ENCODE data around the gene RNPC3. TPM values are rescaled to one million over a fixed set of nuclear protein-coding genes. Genes with fewer than 3 reads are reported as not detected.
"Not testable (repeated sequence)": the region's sequence is repeated elsewhere in the genome, so short reads cannot be mapped to it uniquely, and the experiment has no call there.

The RNPC3 gene
- total RNA-seq, 2 donors from 2014 or later: 18.8 to 19.0 TPM

DNA sequence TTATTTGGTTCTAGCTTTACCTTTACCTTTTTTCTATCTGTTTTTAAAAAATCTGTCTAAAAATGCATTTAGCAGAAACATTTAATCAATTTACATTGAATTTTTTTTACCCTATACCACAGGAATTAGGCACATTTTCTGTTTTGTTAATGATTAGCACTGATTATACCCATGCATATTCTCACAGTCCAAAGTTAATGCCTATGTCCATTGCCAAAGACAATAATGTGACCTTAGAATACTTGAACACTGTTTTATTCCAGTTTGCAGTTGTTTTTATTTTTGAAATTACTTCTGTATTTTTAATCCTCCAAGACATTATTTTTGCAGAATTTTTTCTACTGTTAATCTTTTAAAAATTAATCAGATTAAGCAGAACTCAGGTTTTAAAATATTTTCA is 34.9 kb downstream of the RNPC3 start:
- no peaks in the 10 kb centered on the region for H3K9me3 ChIP-seq
- no peaks in the 10 kb centered on the region for H3K27me3 ChIP-seq
- H3K4me3 ChIP-seq: no peak overlapping the region
- no peaks in the 10 kb centered on the region for H3K4me1 ChIP-seq
- intact Hi-C loops (cut with DNase I): no loop called here
- TF ChIP-seq, protein P1, sequence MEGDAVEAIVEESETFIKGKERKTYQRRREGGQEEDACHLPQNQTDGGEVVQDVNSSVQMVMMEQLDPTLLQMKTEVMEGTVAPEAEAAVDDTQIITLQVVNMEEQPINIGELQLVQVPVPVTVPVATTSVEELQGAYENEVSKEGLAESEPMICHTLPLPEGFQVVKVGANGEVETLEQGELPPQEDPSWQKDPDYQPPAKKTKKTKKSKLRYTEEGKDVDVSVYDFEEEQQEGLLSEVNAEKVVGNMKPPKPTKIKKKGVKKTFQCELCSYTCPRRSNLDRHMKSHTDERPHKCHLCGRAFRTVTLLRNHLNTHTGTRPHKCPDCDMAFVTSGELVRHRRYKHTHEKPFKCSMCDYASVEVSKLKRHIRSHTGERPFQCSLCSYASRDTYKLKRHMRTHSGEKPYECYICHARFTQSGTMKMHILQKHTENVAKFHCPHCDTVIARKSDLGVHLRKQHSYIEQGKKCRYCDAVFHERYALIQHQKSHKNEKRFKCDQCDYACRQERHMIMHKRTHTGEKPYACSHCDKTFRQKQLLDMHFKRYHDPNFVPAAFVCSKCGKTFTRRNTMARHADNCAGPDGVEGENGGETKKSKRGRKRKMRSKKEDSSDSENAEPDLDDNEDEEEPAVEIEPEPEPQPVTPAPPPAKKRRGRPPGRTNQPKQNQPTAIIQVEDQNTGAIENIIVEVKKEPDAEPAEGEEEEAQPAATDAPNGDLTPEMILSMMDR (IDR thresholded peaks at IDR 0.05): no peak
- DNase-seq: no peak
- H3K27ac ChIP-seq: no peak overlapping the region
- no peak overlapping the region for H3K9ac ChIP-seq (ENCODE audit: low read depth in 2 of 2, low read length in 2 of 2)
- H3K36me3 ChIP-seq: no peaks in the 10 kb centered on the region

GRCh38 chr1:103561124-103561523 is 35.6 kb downstream of the RNPC3 start:
- H3K27me3 ChIP-seq; H3K36me3 ChIP-seq; H3K9me3 ChIP-seq; H3K27ac ChIP-seq; H3K4me1 ChIP-seq; H3K4me3 ChIP-seq; intact Hi-C loops (cut with DNase I); DNase-seq; H3K9ac ChIP-seq (ENCODE audit: low read depth in 2 of 2, low read length in 2 of 2): not testable (repeated sequence)

GRCh38 chr1:103561643-103562395 is 36.3 kb downstream of the RNPC3 start:
- H3K27ac ChIP-seq: no peak overlapping the region
- H3K4me1 ChIP-seq: no peaks in the 10 kb centered on the region
- intact Hi-C loops (cut with DNase I): no loop called here
- no peak overlapping the region for H3K4me3 ChIP-seq
- no peaks in the 10 kb centered on the region for H3K27me3 ChIP-seq
- H3K9ac ChIP-seq (ENCODE audit: low read depth in 2 of 2, low read length in 2 of 2): no peak overlapping the region
- TF ChIP-seq, protein P1 (IDR thresholded peaks at IDR 0.05): no peak
- no peaks in the 10 kb centered on the region for H3K9me3 ChIP-seq
- DNase-seq: no peak
- H3K36me3 ChIP-seq: no peaks in the 10 kb centered on the region

- H3K27ac ChIP-seq: no peak overlapping the region
- H3K9ac ChIP-seq (ENCODE audit: low read depth in 2 of 2, low read length in 2 of 2): no peak overlapping the region
These were observed 37.6 kb downstream of the RNPC3 start for GRCh38 chr1:103563056-103563455.

GRCh38 chr1:103569493-103569892 is 44.0 kb downstream of the RNPC3 start:
- H3K36me3 ChIP-seq: no peaks in the 10 kb centered on the region
- DNase-seq: no peak
- no peak overlapping the region for H3K27ac ChIP-seq
- H3K4me3 ChIP-seq: no peak overlapping the region
- no peaks in the 10 kb centered on the region for H3K27me3 ChIP-seq
- no peak overlapping the region for H3K9ac ChIP-seq (ENCODE audit: low read depth in 2 of 2, low read length in 2 of 2)
- intact Hi-C loops (cut with DNase I): no loop called here
- TF ChIP-seq, protein P1 (IDR thresholded peaks at IDR 0.05): no peak
- H3K4me1 ChIP-seq: no peaks in the 10 kb centered on the region
- H3K9me3 ChIP-seq: no peaks in the 10 kb centered on the region

More at GRCh38 chr1:103563056-103563455, 37.6 kb downstream of the RNPC3 start:
- Histone ChIP-seq H3K4me3 (no peak overlapping the region), H3K36me3 (no peaks in the 10 kb centered on the region), H3K9me3 (no peaks in the 10 kb centered on the region), H3K27me3 (no peaks in the 10 kb centered on the region), H3K4me1 (no peaks in the 10 kb centered on the region)
- intact Hi-C loops (cut with DNase I): no loop called here
- DNase-seq: no peak
- TF ChIP-seq, protein P1 (IDR thresholded peaks at IDR 0.05): no peak

DNA sequence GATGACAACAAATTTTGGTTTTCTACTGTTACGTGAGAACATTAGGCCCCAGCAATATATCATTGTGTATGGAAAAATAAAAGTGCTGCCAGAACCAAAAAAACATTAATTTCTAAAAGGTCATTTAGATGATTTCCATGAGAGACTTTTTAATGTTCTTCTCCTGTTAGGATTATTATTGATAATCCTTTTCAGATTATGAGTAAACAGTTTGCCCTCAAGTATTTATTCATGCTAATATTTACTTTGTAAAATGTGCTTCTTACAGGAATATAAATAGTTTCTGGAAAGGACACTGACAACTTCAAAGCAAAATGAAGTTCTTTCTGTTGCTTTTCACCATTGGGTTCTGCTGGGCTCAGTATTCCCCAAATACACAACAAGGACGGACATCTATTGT is 45.8 kb downstream of the RNPC3 start, which contains the start of gene AMY2B:
TSS of gene AMY2B (plus strand) at position 301 of the 400 bp plus-strand sequence. CDS start at position 315, 14 bp downstream.
- H3K9ac ChIP-seq (ENCODE audit: low read depth in 2 of 2, low read length in 2 of 2); H3K4me3 ChIP-seq; H3K27ac ChIP-seq; H3K27me3 ChIP-seq; H3K9me3 ChIP-seq; DNase-seq; H3K36me3 ChIP-seq; H3K4me1 ChIP-seq; intact Hi-C loops (cut with DNase I): not testable (repeated sequence)

Measured in colonic mucosa (tissue), 4 donors.